Liver (tissue), 3 donors: ENCODE results near the gene CAVIN3.

Source experiments
- CTCF ChIP-seq: fragments of 150-350 bp; IDR thresholded peaks from 2 replicates; pipeline ENCODE4 v1.5.1; 2017; ENCODE audit warnings: improper control_type of control experiment, low read depth, low read length; ENCODE audit not compliant: missing input control
- HNF4G ChIP-seq: IDR thresholded peaks from 2 replicates; pipeline ENCODE4 v1.6.1; 2016; ENCODE audit warnings: antibody characterized with exemption
- MAX ChIP-seq: IDR thresholded peaks from 2 replicates; pipeline ENCODE4 v1.6.1; 2016; ENCODE audit warnings: antibody characterized with exemption
- RAD21 ChIP-seq, 2 donors: IDR thresholded peaks; 2 replicates each; pipeline ENCODE4 v1.6.1; 2016; ENCODE audit warnings: antibody characterized with exemption in 2 of 2, mild to moderate bottlenecking in 2 of 2
- REST ChIP-seq: IDR thresholded peaks from 2 replicates; pipeline ENCODE4 v1.6.1; 2016; ENCODE audit warnings: antibody characterized with exemption, mild to moderate bottlenecking
- RXRA ChIP-seq, 2 donors: IDR thresholded peaks; 2 replicates each; pipeline ENCODE4 v1.6.1; 2017 to 2018; ENCODE audit warnings: antibody characterized with exemption in 2 of 2, mild to moderate bottlenecking in 1 of 2
- SP1 ChIP-seq: IDR thresholded peaks from 2 replicates; pipeline ENCODE4 v1.6.1; 2018; ENCODE audit warnings: antibody characterized with exemption, mild to moderate bottlenecking
- TAF1 ChIP-seq: conservative IDR thresholded peaks from 2 replicates; pipeline ENCODE4 v1.6.1; 2016; ENCODE audit warnings: antibody characterized with exemption, mild to moderate bottlenecking
- donor health status: healthy.
- donor health status: healthy.

DNA sequence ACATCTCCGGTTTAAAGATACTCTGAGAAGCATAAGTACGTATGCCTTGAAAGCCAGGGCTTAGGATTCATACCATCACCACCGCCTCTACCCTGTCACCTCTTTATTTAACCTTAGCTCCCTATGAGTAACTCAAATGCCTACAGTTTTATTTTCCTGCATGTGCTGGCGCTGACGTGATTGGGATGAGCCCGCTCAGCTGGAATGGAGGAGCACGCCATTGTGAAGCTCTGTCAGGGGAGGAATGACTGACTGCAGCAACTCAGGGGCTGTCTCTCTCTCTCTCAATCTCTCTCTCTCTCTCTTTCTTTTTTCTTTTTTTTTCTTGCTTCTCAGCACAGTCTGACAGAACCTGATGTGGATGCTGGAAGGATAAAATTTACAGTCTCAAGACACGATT is 12.4 kb downstream of the CAVIN3 start:
- TF ChIP-seq REST = no peak
- TF ChIP-seq CTCF = no peak
- TF ChIP-seq RXRA (IDR thresholded peaks at IDR 0.05) = no peak
- no peak for TF ChIP-seq SP1
- TF ChIP-seq HNF4G = no peak
- TF ChIP-seq RAD21 (IDR thresholded peaks at IDR 0.05) = no peak
- no peak for TF ChIP-seq TAF1
- TF ChIP-seq MAX = no peak
